GM21390 (cell line): Measurements from ENCODE around the gene FAM177A1.

Experiments used
- ATAC-seq: cut with Tn5 transposase; IDR thresholded peaks from one replicate; pipeline ENCODE4 v1.9.1; 2021; ENCODE audit not compliant: unreplicated experiment

FAM177A1 gene

DNA sequence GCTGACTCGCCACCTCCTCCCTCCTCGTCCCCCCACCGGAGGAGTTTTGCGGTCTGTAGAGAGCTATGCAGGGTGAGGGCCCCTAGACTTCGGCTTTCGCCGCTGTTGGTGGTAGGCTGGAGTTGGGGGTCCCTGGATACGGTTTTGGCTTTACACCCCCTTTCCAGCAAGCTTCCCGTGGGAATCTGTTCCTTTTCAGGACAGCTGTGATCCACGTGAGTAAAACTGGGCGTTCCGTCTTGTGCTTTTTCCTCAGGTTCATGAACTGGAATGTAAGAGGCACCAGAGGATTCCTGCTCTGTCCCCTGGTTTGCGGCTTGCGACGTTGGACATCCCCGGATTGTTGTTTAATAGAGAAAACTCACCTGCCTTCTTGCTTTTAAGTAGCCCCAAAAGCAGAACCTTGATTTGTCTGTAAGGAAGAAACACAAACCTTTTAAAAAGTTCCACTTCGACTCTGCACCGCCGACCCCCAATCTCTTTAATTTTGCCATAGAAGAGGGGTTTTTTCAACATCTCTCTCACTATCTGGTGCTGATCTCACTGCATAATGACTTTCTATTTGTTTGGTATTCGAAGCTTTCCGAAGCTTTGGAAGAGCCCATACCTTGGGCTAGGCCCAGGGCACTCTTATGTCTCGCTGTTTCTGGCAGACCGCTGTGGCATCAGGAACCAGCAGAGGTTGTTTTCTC is 76.8 kb downstream of the FAM177A1 start:
- peak; percentile 44 for ATAC-seq

DNA sequence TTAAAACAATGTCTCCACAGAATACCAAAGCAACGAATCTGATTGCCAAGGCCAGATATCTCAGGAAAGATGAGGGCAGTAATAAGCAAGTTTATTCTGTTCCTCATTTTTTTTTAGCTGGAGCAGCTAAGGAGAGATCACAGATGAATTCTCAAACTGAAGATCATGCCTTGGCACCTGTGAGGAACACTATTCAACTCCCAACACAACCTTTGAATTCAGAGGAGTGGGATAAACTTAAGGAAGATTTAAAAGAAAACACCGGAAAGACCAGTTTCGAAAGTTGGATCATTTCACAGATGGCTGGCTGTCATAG is 77.3 kb downstream of the FAM177A1 start:
- no peak for ATAC-seq

DNA sequence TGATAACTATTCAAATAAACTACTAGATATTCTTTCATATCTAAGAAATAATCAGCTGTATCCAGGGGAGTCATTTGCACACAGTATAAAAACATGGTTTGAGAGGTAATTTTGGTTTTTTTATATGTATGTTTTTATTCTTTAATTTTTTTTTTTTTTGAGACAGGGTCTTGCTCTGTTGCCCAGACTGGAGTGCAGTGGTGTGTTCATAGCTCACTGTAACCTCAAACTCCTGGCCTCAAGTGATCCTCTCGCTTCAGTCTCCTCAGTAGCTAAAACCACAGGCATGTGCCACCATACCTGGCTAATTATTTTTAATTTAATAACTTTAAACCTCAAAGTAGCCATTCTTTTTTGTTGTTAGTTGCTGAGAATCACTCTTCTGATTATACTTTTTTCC is 78.1 kb downstream of the FAM177A1 start:
- no peak for ATAC-seq
